Fibroblast of mammary gland (primary cell): Measurements from ENCODE around the gene SDR42E1.
A peak's percentile ranks its signal among the peaks of the same experiment; 100 is the strongest.

Experiments
- DNase-seq: peaks from one replicate; pipeline ENCODE4 v3.0.0-alpha.2; 2010; ENCODE audit warnings: low read depth
- H3K4me3 ChIP-seq: 2 replicates; pipeline ENCODE4 v1.5.1; 2011; ENCODE audit warnings: low read depth, mild to moderate bottlenecking, low read length, moderate library complexity; ENCODE audit not compliant: control insufficient read depth
- CTCF ChIP-seq: conservative IDR thresholded peaks from 2 replicates; pipeline ENCODE4 v1.5.1; 2011; ENCODE audit warnings: low read depth, low read length, inconsistent platforms; ENCODE audit not compliant: control insufficient read depth, insufficient read depth

SDR42E1 gene

GRCh38 chr16:82033006-82033405 lies 21.7 kb upstream of the SDR42E1 start:
- no peak for DNase-seq
- no peak overlapping the region for H3K4me3 ChIP-seq
- TF ChIP-seq CTCF = no peak

GRCh38 chr16:82031116-82032084 lies 20.1 kb upstream of the SDR42E1 start:
- peak; percentile 42 for TF ChIP-seq CTCF
- peak; percentile 55 for DNase-seq
- no peak overlapping the region for H3K4me3 ChIP-seq

GRCh38 chr16:82027629-82028064 lies 16.4 kb upstream of the SDR42E1 start:
- no peak for TF ChIP-seq CTCF
- DNase-seq = no peak
- no peak overlapping the region for H3K4me3 ChIP-seq

- no peak overlapping the region for H3K4me3 ChIP-seq
- no peak for DNase-seq
- no peak for TF ChIP-seq CTCF
These were observed 13.6 kb upstream of the SDR42E1 start for GRCh38 chr16:82024883-82025282.

GRCh38 chr16:82024316-82024715 lies 13.0 kb upstream of the SDR42E1 start:
- TF ChIP-seq CTCF = no peak
- DNase-seq = no peak
- no peak overlapping the region for H3K4me3 ChIP-seq

GRCh38 chr16:82023206-82023605 lies 11.9 kb upstream of the SDR42E1 start:
- no peak overlapping the region for H3K4me3 ChIP-seq
- TF ChIP-seq CTCF = no peak

More at GRCh38 chr16:82023206-82023605, 11.9 kb upstream of the SDR42E1 start:
- DNase-seq = no peak
